ENCODE data around the gene RTL5.
"Not testable (repeated sequence)": the region's sequence is repeated elsewhere in the genome, so short reads cannot be mapped to it uniquely, and the experiment has no call there.

- TF ChIP-seq, protein P1, sequence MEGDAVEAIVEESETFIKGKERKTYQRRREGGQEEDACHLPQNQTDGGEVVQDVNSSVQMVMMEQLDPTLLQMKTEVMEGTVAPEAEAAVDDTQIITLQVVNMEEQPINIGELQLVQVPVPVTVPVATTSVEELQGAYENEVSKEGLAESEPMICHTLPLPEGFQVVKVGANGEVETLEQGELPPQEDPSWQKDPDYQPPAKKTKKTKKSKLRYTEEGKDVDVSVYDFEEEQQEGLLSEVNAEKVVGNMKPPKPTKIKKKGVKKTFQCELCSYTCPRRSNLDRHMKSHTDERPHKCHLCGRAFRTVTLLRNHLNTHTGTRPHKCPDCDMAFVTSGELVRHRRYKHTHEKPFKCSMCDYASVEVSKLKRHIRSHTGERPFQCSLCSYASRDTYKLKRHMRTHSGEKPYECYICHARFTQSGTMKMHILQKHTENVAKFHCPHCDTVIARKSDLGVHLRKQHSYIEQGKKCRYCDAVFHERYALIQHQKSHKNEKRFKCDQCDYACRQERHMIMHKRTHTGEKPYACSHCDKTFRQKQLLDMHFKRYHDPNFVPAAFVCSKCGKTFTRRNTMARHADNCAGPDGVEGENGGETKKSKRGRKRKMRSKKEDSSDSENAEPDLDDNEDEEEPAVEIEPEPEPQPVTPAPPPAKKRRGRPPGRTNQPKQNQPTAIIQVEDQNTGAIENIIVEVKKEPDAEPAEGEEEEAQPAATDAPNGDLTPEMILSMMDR (IDR thresholded peaks at IDR 0.05): not testable (repeated sequence)
- TF ChIP-seq POLR2AphosphoS5 (IDR thresholded peaks at IDR 0.05; ENCODE audit: low read depth, low read length): not testable (repeated sequence)
Observed at GRCh38 chrX:72176289-72176688, 44.6 kb upstream of the RTL5 start.
